PC-3 (cell line): ENCODE data around the gene PTPRN2.

Source experiments
- EZH2 ChIP-seq: fragments of 300-600 bp; sonication (generic); IDR thresholded peaks from one replicate; pipeline ENCODE4 v1.6.1; 2017; ENCODE audit warnings: antibody characterized with exemption, mild to moderate bottlenecking, low read length; ENCODE audit not compliant: unreplicated experiment
- EZH2phosphoT487 ChIP-seq: fragments of 300-600 bp; sonication (generic); IDR thresholded peaks from 2 replicates; pipeline ENCODE4 v1.6.1; 2018; ENCODE audit warnings: mild to moderate bottlenecking, antibody characterized with exemption, low read length, borderline replicate concordance

DNA sequence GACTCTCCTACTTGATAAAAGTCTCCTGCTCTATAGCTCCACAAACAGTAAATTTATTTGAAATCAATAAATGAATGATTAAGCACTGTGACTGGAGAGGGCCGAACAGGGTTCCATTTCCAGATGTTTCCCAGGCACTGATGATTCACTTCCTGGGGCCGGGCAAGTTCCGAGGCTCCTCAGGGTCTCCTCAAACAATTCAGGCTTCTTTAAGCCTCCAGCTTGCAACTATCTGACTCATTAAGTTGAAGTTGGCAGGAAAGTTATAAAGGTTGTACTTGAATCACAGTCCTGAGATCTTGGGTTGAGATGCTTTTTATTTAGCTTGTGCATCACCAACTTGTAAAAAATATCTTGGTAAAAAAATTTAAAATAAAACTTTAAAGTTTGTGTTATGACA, 637.9 kb downstream of the PTPRN2 start:
- TF ChIP-seq EZH2phosphoT487 (no peak), EZH2 (no peak)
